Chondrocyte (in vitro differentiated cells): ENCODE data around the gene CLEC4E. TPM values are rescaled to one million over a fixed set of nuclear protein-coding genes. Genes with fewer than 3 reads are reported as not detected.
"Not testable (repeated sequence)": the region's sequence is repeated elsewhere in the genome, so short reads cannot be mapped to it uniquely, and the experiment has no call there.

Experiments used
- DNase-seq: peaks from one replicate; pipeline ENCODE4 v3.0.0; 2021; ENCODE audit warnings: mixed read lengths, low spot score
- H3K27ac Mint-ChIP-seq: one replicate; pipeline ENCODE4 v1.8.0; 2021; ENCODE audit warnings: mild to moderate bottlenecking, moderate library complexity, mixed read lengths; ENCODE audit not compliant: unreplicated experiment
- H3K27me3 Mint-ChIP-seq: 2 replicates; pipeline ENCODE4 v1.8.0; 2021; ENCODE audit warnings: low read depth, mixed read lengths
- H3K36me3 Mint-ChIP-seq: 2 replicates; pipeline ENCODE4 v1.8.0; 2021; ENCODE audit warnings: low read depth, mixed read lengths
- H3K4me1 Mint-ChIP-seq: 2 replicates; pipeline ENCODE4 v1.8.0; 2021; ENCODE audit warnings: low read depth, mild to moderate bottlenecking, mixed read lengths
- H3K4me3 Mint-ChIP-seq: one replicate; pipeline ENCODE4 v1.8.0; 2021; ENCODE audit warnings: mild to moderate bottlenecking, moderate library complexity, mixed read lengths; ENCODE audit not compliant: unreplicated experiment
- H3K9me3 Mint-ChIP-seq: 2 replicates; pipeline ENCODE4 v1.8.0; 2021; ENCODE audit warnings: low read depth, mixed read lengths
- long read RNA-seq: library from polyadenylated mRNA; stranded (forward); transcript quantifications from one replicate; pipeline ENCODE4 v2.0.0, GENCODE V29; 2021
- total RNA-seq: library from RNA; stranded (reverse); gene quantifications from 3 replicates; pipeline ENCODE4 v1.2.1, GENCODE V29; 2021
- TF ChIP-seq, protein P1 (sequence below): fragments of 200-600 bp; sonication (generic); IDR thresholded peaks from 2 replicates; pipeline ENCODE4 v1.5.0; 2021; ENCODE audit warnings: antibody characterized with exemption, mild to moderate bottlenecking, moderate library complexity

Gene CLEC4E, protein sequence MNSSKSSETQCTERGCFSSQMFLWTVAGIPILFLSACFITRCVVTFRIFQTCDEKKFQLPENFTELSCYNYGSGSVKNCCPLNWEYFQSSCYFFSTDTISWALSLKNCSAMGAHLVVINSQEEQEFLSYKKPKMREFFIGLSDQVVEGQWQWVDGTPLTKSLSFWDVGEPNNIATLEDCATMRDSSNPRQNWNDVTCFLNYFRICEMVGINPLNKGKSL
- 0.90 TPM in 1 of 3 replicates, not detected in the others for total RNA-seq
- long read RNA-seq = 0 reads

DNA sequence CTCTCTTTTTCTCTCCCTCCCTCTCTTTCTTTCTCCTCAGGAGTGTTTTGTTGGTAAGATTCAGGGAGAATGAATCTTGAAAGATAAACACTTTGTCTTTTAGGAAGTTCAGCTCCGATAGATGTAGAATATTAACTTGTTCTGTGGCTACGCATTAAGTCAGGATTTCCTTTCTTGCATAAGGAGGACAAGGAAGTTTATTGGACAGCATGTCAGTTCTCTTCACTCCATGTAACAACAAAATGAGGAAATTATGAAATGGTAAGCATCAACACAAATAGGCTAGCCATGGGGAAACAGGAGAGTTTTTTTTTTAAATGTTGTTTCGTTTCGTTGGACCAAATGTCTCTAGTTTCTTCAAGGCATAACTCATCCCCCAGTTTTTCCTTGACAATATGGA, at the start of gene CLEC4E:
Gene CLEC4E (minus strand): TSS at position 75 of the 400 bp plus-strand sequence. CDS start 108 bp downstream, outside the sequence.
- H3K27ac Mint-ChIP-seq = peak within 1 kb of the TSS; percentile 68
- H3K36me3 Mint-ChIP-seq, H3K4me1 Mint-ChIP-seq, H3K4me3 Mint-ChIP-seq, DNase-seq, H3K9me3 Mint-ChIP-seq: not testable (repeated sequence)
- peaks cover 27% of the 10 kb centered on the region for H3K27me3 Mint-ChIP-seq

DNA sequence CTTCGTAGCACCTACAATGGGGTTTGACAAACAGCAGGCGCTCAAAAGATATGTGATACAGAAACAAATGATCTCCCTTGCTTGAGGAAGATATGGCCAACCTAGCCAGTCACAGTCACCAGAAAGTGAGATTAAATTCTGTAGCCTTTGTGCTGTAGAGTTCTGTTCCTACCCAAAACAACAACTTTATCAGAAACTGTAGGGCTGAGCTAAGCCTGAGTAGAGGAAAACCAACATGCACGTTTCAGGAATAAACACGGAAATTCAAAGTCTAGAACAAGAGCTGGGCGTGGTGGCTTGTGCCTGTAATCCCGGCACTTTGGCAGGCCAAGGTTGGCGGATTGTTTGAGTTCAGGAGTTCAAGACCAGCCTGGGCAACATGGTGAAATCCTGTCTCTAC, 49.0 kb upstream of the CLEC4E start:
- H3K4me3 Mint-ChIP-seq = no peak overlapping the region
- no peaks in the 10 kb centered on the region for H3K36me3 Mint-ChIP-seq
- peaks cover 8% of the 10 kb centered on the region for H3K27me3 Mint-ChIP-seq
- no peaks in the 10 kb centered on the region for H3K4me1 Mint-ChIP-seq
- H3K9me3 Mint-ChIP-seq = no peaks in the 10 kb centered on the region
- TF ChIP-seq, protein P1, sequence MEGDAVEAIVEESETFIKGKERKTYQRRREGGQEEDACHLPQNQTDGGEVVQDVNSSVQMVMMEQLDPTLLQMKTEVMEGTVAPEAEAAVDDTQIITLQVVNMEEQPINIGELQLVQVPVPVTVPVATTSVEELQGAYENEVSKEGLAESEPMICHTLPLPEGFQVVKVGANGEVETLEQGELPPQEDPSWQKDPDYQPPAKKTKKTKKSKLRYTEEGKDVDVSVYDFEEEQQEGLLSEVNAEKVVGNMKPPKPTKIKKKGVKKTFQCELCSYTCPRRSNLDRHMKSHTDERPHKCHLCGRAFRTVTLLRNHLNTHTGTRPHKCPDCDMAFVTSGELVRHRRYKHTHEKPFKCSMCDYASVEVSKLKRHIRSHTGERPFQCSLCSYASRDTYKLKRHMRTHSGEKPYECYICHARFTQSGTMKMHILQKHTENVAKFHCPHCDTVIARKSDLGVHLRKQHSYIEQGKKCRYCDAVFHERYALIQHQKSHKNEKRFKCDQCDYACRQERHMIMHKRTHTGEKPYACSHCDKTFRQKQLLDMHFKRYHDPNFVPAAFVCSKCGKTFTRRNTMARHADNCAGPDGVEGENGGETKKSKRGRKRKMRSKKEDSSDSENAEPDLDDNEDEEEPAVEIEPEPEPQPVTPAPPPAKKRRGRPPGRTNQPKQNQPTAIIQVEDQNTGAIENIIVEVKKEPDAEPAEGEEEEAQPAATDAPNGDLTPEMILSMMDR = no peak
- no peak overlapping the region for H3K27ac Mint-ChIP-seq
- no peak for DNase-seq

DNA sequence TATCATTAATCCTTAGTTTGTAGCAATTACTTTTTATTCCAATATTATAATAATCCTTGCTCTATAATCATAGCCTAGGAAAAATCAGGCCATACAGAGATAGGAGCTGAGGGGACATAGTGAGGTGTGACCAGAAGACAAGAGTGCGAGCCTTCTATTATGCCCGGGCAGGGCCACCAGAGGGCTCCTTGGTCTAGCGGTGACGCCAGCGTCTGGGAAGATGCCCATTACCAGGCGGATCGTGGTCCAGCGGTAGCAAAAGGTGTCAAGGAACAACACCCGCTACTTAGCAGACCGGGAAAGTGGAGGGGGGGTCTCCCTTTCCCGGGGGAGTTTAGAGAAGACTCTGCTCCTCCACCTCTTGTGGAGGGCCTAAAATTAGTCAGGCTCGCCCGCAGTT, 43.8 kb upstream of the CLEC4E start:
- not testable (repeated sequence) for H3K4me3 Mint-ChIP-seq, H3K4me1 Mint-ChIP-seq, DNase-seq, H3K9me3 Mint-ChIP-seq, H3K27ac Mint-ChIP-seq, H3K36me3 Mint-ChIP-seq, H3K27me3 Mint-ChIP-seq

DNA sequence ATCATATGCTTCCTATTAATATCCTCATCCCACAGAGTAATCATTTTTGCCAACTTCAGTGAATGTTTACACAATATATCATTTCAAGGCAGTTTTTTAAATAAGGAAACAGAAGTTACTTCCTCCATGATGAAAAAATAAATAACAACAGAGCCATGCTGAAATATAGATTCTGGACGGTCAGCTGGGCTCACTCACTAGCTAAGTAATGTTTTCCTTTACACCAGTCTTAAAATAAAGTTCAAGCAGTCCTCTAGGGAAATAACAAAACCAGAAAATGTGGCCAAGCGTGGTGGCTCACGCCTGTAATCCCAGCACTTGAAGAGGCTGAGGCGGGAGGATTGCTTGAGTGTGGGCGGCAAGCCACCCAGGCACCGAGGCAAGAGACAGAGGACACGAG, 43.3 kb upstream of the CLEC4E start:
- Mint-ChIP-seq H3K36me3 (no peaks in the 10 kb centered on the region), H3K4me3 (no peak overlapping the region), H3K4me1 (peaks cover 4% of the 10 kb centered on the region), H3K27ac (no peak overlapping the region), H3K9me3 (no peaks in the 10 kb centered on the region), H3K27me3 (peaks cover 2% of the 10 kb centered on the region)
- DNase-seq = no peak
- TF ChIP-seq, protein P1 = no peak

DNA sequence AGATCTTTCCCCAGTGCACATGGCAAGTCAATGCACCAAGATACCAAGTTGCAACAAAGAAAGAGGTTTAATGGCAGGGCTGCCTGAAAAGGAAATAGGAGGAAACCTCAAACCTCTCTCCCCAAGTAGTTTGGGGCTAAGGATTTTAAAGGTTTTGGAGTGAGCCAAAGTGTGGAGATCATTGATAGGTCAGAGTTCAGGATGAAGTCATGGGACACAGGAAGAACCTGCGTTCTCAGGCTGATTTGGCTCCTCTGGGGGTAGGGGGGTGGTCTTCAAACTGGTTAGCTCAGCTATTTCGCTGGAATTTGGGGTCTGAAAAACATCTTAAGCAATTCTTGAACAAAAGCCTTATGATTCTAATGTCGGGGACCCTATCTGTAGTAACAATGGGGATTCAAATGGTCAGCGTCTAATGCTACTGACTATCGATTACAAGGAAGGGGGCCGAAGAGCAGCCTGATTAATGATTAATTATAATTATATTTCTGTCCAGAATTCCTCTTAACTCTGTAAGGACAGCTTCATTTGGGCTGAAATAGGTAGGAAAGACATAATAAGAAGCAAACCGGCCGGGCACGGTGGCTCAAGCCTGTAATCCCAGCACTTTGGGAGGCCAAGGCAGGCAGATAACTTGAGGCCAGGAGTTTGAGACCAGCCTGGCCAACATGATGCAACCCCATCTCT, 40.5 kb upstream of the CLEC4E start:
- H3K36me3 Mint-ChIP-seq = no peaks in the 10 kb centered on the region
- no peak overlapping the region for H3K27ac Mint-ChIP-seq
- H3K4me3 Mint-ChIP-seq = no peak overlapping the region
- H3K4me1 Mint-ChIP-seq = peaks cover 4% of the 10 kb centered on the region
- peaks cover 2% of the 10 kb centered on the region for H3K27me3 Mint-ChIP-seq
- no peak for DNase-seq
- TF ChIP-seq, protein P1 = no peak
- no peaks in the 10 kb centered on the region for H3K9me3 Mint-ChIP-seq

DNA sequence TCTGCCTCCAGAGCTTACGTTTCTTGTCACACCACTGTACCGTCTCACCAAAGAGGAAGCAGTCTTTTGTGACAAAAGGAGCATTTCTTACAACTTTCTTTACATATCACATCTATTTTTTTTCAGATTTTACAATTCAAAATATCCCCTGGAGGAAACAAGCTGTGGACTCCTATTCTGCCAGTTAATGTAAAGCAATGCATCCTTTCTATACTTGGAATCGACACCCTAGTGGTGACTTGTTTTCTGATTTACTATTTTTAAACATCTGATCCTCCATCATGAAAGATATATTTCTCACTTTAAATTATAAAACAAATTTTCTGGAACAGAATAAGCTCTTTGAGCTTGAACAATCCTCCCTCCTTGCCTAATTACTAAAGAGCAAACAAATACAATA, 37.2 kb upstream of the CLEC4E start:
- Mint-ChIP-seq H3K36me3 (no peaks in the 10 kb centered on the region), H3K4me1 (no peaks in the 10 kb centered on the region), H3K4me3 (no peak overlapping the region), H3K9me3 (no peaks in the 10 kb centered on the region), H3K27me3 (peaks cover 7% of the 10 kb centered on the region), H3K27ac (no peak overlapping the region)
- no peak for DNase-seq
- TF ChIP-seq, protein P1 = no peak
